T-helper 2 cell treated with Interferon-gamma antibody and Interleukin-4, amounts not matched to agents 5 μg/mL and 100 μg/mL, for 36 hours (primary cell): ENCODE data around the gene PLAC9.
A peak's percentile ranks its signal among the peaks of the same experiment; 100 is the strongest.

Experiments used
- DNase-seq: peaks from one replicate; pipeline ENCODE4 v3.0.0; 2021; ENCODE audit warnings: low spot score
- H3K27ac Mint-ChIP-seq: one replicate; pipeline ENCODE4 v1.8.0; 2021; ENCODE audit warnings: mild to moderate bottlenecking, mixed read lengths
- H3K27me3 Mint-ChIP-seq: one replicate; pipeline ENCODE4 v1.8.0; 2021; ENCODE audit warnings: low read depth, mixed read lengths
- H3K36me3 Mint-ChIP-seq: one replicate; pipeline ENCODE4 v1.8.0; 2021; ENCODE audit warnings: low read depth, mixed read lengths
- H3K4me1 Mint-ChIP-seq: one replicate; pipeline ENCODE4 v1.8.0; 2021; ENCODE audit warnings: low read depth, mixed read lengths
- H3K4me3 Mint-ChIP-seq: one replicate; pipeline ENCODE4 v1.8.0; 2022; ENCODE audit warnings: mild to moderate bottlenecking, moderate library complexity, mixed read lengths
- H3K9me3 Mint-ChIP-seq: one replicate; pipeline ENCODE4 v1.8.0; 2021; ENCODE audit warnings: mixed read lengths

Gene PLAC9

GRCh38 chr10:80191589-80192270, 59.2 kb downstream of the PLAC9 start:
- peaks cover 54% of the 10 kb centered on the region for H3K4me1 Mint-ChIP-seq
- no peaks in the 10 kb centered on the region for H3K27me3 Mint-ChIP-seq
- H3K36me3 Mint-ChIP-seq = peaks cover 43% of the 10 kb centered on the region
- peaks cover 9% of the 10 kb centered on the region for H3K9me3 Mint-ChIP-seq
- H3K27ac Mint-ChIP-seq = peak overlapping the region; percentile 38
- peak overlapping the region; percentile 21 for H3K4me3 Mint-ChIP-seq
- no peak for DNase-seq

GRCh38 chr10:80192553-80192952, 60.0 kb downstream of the PLAC9 start:
- Mint-ChIP-seq H3K27me3 (no peaks in the 10 kb centered on the region), H3K27ac (peak overlapping the region; percentile 58), H3K4me1 (peaks cover 54% of the 10 kb centered on the region), H3K36me3 (peaks cover 40% of the 10 kb centered on the region), H3K9me3 (peaks cover 9% of the 10 kb centered on the region), H3K4me3 (no peak overlapping the region)
- DNase-seq = no peak

DNA sequence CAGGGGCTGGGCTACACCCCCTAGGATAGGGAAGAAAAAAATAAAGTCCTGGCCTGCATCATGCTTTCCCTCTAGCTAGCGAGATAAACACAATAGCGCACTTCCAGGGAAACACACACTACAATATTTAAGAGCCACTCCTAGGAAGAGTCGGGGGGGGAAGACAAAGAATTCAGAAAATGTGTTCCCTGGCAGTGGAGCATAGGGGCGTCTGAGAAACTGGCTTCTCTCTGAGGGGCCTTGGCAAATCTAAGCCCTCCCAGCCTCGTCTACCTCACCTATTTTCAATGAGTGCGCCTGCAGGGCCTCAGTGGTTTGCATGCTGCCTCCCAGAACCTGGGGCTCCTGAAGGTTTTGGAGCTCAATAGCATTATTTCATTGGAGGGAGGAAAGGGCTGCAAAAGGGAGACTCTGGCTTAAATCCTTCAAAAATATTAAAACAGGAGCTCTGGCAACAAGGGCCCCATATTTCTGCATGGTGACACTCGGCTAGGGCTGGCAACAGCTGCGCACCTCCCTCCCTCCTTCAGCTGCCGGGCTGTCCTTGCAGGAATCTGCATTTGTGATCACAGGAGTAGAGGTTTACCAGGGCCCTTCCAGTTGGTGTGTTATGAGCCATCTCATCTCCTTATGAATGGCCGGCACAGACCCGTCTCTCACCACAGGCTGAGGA, 62.0 kb downstream of the PLAC9 start:
- H3K4me1 Mint-ChIP-seq = peaks cover 49% of the 10 kb centered on the region
- no peak overlapping the region for H3K27ac Mint-ChIP-seq
- H3K4me3 Mint-ChIP-seq = no peak overlapping the region
- H3K9me3 Mint-ChIP-seq = peaks cover 9% of the 10 kb centered on the region
- H3K36me3 Mint-ChIP-seq = peaks cover 39% of the 10 kb centered on the region
- no peak for DNase-seq
- no peaks in the 10 kb centered on the region for H3K27me3 Mint-ChIP-seq
